ENCODE data around the gene B4GALNT4.

DNA sequence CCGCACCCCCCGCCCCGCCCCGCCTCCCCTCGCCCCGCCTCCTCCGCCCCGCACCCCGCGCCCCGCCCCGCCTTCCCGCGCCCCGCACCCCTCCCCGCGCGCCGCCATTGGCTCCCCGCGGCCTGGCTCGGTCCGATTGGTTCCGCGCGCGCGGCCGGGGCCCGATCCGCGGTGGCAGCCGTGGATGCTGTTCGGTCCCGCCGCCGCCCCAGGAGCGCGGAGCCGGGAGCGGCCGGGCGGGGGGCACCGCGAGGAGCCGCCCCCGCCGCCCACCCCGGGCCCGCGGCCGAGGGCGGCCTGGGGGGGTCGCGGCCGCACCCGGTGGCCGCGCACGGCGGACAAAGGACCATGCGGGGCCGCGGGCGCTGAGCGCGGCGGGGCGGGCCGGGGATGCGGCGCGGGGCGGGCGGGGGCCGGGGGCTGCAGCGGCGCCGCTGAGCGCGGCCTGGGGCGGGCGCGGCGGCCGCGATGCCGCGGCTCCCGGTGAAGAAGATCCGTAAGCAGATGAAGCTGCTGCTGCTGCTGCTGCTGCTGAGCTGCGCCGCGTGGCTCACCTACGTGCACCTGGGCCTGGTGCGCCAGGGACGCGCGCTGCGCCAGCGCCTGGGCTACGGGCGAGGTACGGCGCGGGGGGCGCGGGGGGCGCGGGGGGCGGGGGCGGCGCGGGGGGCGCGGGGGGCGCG is at the start of gene B4GALNT4:
- TF ChIP-seq POLR2A (IDR thresholded peaks at IDR 0.05) (no peak), EP300 (IDR thresholded peaks at IDR 0.05) (no peak), POLR2AphosphoS5 (IDR thresholded peaks at IDR 0.05) (no peak)
- TF ChIP-seq, protein P1, sequence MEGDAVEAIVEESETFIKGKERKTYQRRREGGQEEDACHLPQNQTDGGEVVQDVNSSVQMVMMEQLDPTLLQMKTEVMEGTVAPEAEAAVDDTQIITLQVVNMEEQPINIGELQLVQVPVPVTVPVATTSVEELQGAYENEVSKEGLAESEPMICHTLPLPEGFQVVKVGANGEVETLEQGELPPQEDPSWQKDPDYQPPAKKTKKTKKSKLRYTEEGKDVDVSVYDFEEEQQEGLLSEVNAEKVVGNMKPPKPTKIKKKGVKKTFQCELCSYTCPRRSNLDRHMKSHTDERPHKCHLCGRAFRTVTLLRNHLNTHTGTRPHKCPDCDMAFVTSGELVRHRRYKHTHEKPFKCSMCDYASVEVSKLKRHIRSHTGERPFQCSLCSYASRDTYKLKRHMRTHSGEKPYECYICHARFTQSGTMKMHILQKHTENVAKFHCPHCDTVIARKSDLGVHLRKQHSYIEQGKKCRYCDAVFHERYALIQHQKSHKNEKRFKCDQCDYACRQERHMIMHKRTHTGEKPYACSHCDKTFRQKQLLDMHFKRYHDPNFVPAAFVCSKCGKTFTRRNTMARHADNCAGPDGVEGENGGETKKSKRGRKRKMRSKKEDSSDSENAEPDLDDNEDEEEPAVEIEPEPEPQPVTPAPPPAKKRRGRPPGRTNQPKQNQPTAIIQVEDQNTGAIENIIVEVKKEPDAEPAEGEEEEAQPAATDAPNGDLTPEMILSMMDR (IDR thresholded peaks at IDR 0.05), result no peak
